CD14-positive monocyte (primary cell): ENCODE measurements around the gene ABTB2. TPM values are rescaled to one million over a fixed set of nuclear protein-coding genes. Genes with fewer than 3 reads are reported as not detected.

Source experiments
- DNase-seq, 3 donors: peaks; one replicate each; pipeline ENCODE4 v3.0.0-alpha.2; 2011 to 2022
- H2AFZ ChIP-seq: 2 replicates; pipeline ENCODE4 v1.6.0; 2012; ENCODE audit warnings: mild to moderate bottlenecking, low read depth, low read length, inconsistent platforms; ENCODE audit not compliant: insufficient read depth, poor library complexity, severe bottlenecking
- H3K27ac ChIP-seq, 2 donors: 1 replicate in 1 of 2; 2 replicates in 1 of 2; pipeline ENCODE4 v1.5.1; 2012 to 2013; ENCODE audit warnings: low read length in 2 of 2, control low read depth in 1 of 2, inconsistent platforms in 1 of 2, low read depth in 1 of 2, mild to moderate bottlenecking in 1 of 2
- H3K27me3 ChIP-seq, 2 donors: one replicate each; pipeline versions ENCODE4 v1.6.0 to v1.6.1; 2011 to 2013; ENCODE audit warnings: low read length in 2 of 2; ENCODE audit not compliant: control insufficient read depth in 2 of 2, insufficient read depth in 2 of 2
- H3K36me3 ChIP-seq, 2 donors: replicated peaks in 1 of 2; 1 replicate in 1 of 2; 2 replicates in 1 of 2; pipeline versions ENCODE4 v1.5.1 to v1.6.1; 2012 to 2013; ENCODE audit warnings: low read length in 2 of 2, control low read depth in 1 of 2, inconsistent platforms in 1 of 2, mild to moderate bottlenecking in 1 of 2; ENCODE audit not compliant: insufficient read depth in 2 of 2, control insufficient read depth in 1 of 2
- H3K4me1 ChIP-seq, 2 donors: 1 replicate in 1 of 2; 2 replicates in 1 of 2; pipeline versions ENCODE4 v1.5.1 to v1.6.1; 2012 to 2013; ENCODE audit warnings: low read length in 2 of 2, control low read depth in 1 of 2, inconsistent platforms in 1 of 2, mild to moderate bottlenecking in 1 of 2, moderate library complexity in 1 of 2; ENCODE audit not compliant: insufficient read depth in 2 of 2, control insufficient read depth in 1 of 2
- H3K4me2 ChIP-seq: replicated peaks from 2 replicates; pipeline ENCODE3; 2012; ENCODE audit warnings: low read length, moderate library complexity, mild to moderate bottlenecking; ENCODE audit not compliant: poor library complexity, severe bottlenecking; ENCODE audit errors: extremely low read depth
- H3K4me3 ChIP-seq, 3 experiments: fragments of 200-600 bp in 1 of 3; sonication (generic) in 1 of 3; replicated peaks in 1 of 3; 1 replicate in 2 of 3; 2 replicates in 1 of 3; pipeline ENCODE4 v1.5.1; 2011 to 2013; ENCODE audit warnings: low read length in 3 of 3, mild to moderate bottlenecking in 3 of 3, control low read depth in 2 of 3, low read depth in 2 of 3, inconsistent platforms in 1 of 3, moderate library complexity in 1 of 3
- H3K79me2 ChIP-seq: 2 replicates; pipeline ENCODE4 v1.6.0; 2012; ENCODE audit warnings: mild to moderate bottlenecking, control low read depth, inconsistent platforms, low read length, moderate library complexity; ENCODE audit not compliant: insufficient read depth
- H3K9ac ChIP-seq: 2 replicates; pipeline ENCODE4 v1.6.0; 2017; ENCODE audit warnings: low read length, mild to moderate bottlenecking; ENCODE audit not compliant: insufficient read depth, poor library complexity, severe bottlenecking
- H3K9me3 ChIP-seq, 2 donors: replicated peaks in 1 of 2; 1 replicate in 1 of 2; 2 replicates in 1 of 2; pipeline versions ENCODE4 v1.5.1 to v1.6.1; 2012 to 2013; ENCODE audit warnings: low read length in 2 of 2, control low read depth in 1 of 2; ENCODE audit not compliant: control insufficient read depth in 1 of 2, insufficient read depth in 1 of 2
- H4K20me1 ChIP-seq: 2 replicates; pipeline ENCODE4 v1.6.0; 2012; ENCODE audit warnings: mild to moderate bottlenecking, low read length, control low read depth, moderate library complexity; ENCODE audit not compliant: insufficient read depth
- H3K27ac Mint-ChIP-seq, 7 donors: one replicate each; pipeline ENCODE4 v1.8.0; 2020; ENCODE audit warnings: mild to moderate bottlenecking in 7 of 7, mixed read lengths in 7 of 7, moderate library complexity in 6 of 7, inconsistent platforms in 2 of 7
- H3K27me3 Mint-ChIP-seq, 3 donors: one replicate each; pipeline ENCODE4 v1.8.0; 2021 to 2022; ENCODE audit warnings: low read depth in 3 of 3, mild to moderate bottlenecking in 3 of 3, mixed read lengths in 3 of 3, moderate library complexity in 3 of 3, inconsistent platforms in 1 of 3
- H3K36me3 Mint-ChIP-seq, 2 donors: one replicate each; pipeline ENCODE4 v1.8.0; 2020; ENCODE audit warnings: mixed read lengths in 2 of 2, inconsistent platforms in 1 of 2, mild to moderate bottlenecking in 1 of 2
- H3K4me1 Mint-ChIP-seq: one replicate; pipeline ENCODE4 v1.8.0; 2020; ENCODE audit warnings: mild to moderate bottlenecking, mixed read lengths
- H3K4me3 Mint-ChIP-seq, 2 donors: one replicate each; pipeline ENCODE4 v1.8.0; 2020; ENCODE audit warnings: mild to moderate bottlenecking in 2 of 2, mixed read lengths in 2 of 2, moderate library complexity in 1 of 2
- H3K9me3 Mint-ChIP-seq, 7 donors: one replicate each; pipeline ENCODE4 v1.8.0; 2020 to 2022; ENCODE audit warnings: mixed read lengths in 7 of 7, mild to moderate bottlenecking in 6 of 7, moderate library complexity in 6 of 7, inconsistent platforms in 2 of 7
- CTCF ChIP-seq: fragments of 200-600 bp; IDR thresholded peaks from one replicate; pipeline ENCODE4 v1.8.0; 2022; ENCODE audit warnings: antibody characterized with exemption, mild to moderate bottlenecking
- WGBS: methylation state at CpG from one replicate; pipeline ENCODE4 v1.1.5; 2013; ENCODE audit warnings: missing lambda C conversion rate; ENCODE audit not compliant: insufficient coverage; 5-methylcytosine and 5-hydroxymethylcytosine counted together
- intact Hi-C, 2 donors: fragments of 100-400 bp; cut with micrococcal nuclease; formaldehyde crosslinking; loops; one replicate each; pipeline versions ENCODE4 v1.15.0 to v1.15.1; 2023
- polyA plus RNA-seq, 3 donors: library from polyadenylated mRNA; depleted of rRNA in 1 of 3; unstranded in 2 of 3; stranded (reverse) in 1 of 3; fragments of 300-500 nt in 2 of 3; fragments of >200 nt in 1 of 3; fragmentation: Illumina TruSeq in 2 of 3; gene quantifications; 1 replicate in 2 of 3; 2 replicates in 1 of 3; pipeline ENCODE4 v1.2.3, GENCODE V29; 2012 to 2021

ABTB2 gene
- polyA plus RNA-seq, 3 donors = 0.25 to 1.7 (median 0.26) TPM

DNA sequence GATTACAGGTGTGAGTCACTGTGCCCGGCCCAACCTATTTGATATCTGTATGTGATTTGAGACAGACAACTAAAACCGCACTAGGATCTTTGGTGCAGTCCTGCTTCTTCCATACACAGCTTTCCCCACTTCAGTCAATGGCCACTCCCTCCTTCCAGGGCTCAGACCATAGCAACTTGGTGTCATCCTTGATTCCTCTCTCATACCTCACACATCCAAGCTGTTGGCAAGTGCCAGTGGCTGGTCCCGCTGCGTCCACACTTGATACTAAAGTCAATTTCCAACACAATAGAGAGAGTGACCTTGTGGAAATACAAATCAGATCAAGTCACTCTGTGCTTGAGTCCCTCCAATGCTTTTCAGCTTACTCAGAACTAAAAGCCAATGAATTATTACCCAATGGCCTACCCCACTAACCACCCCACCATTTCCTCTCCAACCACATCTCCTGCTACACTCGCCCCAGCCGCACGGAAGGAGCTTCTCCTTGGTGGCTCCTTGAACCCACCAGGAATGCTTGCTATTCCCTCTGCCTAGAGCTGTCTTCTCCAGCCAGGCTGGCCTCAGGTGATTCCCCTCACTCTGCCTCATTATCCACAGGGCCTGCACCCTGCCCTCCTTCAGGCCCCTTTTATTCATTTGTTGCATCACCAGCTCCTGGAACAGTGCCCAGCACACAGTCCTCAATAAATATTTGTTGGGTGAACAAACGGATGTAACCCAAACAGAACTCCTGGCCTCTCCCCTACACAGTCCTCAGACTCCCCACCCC lies 12.9 kb downstream of the ABTB2 start:
- peaks cover 0 to 2% of the 10 kb centered on the region in 2 donors for H3K36me3 Mint-ChIP-seq
- Histone ChIP-seq H3K79me2 (no peaks in the 10 kb centered on the region), H3K4me1 (peaks cover 31 to 42% of the 10 kb centered on the region in 2 donors), H3K36me3 (no peaks in the 10 kb centered on the region), H4K20me1 (no peaks in the 10 kb centered on the region), H3K27me3 (no peaks in the 10 kb centered on the region), H3K9ac (no peak overlapping the region), H3K9me3 (no peaks in the 10 kb centered on the region), H3K4me2 (peak overlapping the region; percentile 0), H3K4me3 (no peak overlapping the region), H3K27ac (no peak overlapping the region), H2AFZ (peak overlapping the region; percentile 4)
- TF ChIP-seq CTCF = no peak
- intact Hi-C loops = no loop called here
- peak in 2 of 3 donors; percentile 4 to 14 for DNase-seq
- peak overlapping the region in 1 of 2 donors; percentile 3 for H3K4me3 Mint-ChIP-seq
- peak overlapping the region in 4 of 7 donors; percentile 17 to 77 (median 54) for H3K27ac Mint-ChIP-seq
- 0% methylated on average over 3 of the region's 8 CpGs for WGBS
- peaks cover 0 to 2% (median 0%) of the 10 kb centered on the region in 7 donors for H3K9me3 Mint-ChIP-seq
- H3K4me1 Mint-ChIP-seq = peaks cover 36% of the 10 kb centered on the region
- peaks cover 5 to 11% (median 6%) of the 10 kb centered on the region in 3 donors for H3K27me3 Mint-ChIP-seq

DNA sequence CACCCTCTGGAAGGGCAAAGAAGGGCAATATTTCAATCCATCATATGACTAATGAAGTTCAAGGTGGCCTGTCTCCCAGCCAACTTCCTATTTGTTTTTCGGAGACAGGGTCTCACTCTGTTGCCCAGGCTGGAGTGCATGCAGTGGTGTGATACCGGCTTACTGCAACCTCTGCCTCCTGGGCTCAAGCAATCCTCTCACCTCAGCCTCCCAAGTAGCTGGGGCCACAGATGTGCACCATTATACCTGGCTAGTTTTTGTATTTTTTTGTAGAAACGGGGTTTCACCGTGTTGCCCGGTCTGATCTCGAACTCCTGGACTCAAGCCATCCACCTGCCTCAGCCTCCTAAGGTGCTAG lies 13.4 kb downstream of the ABTB2 start:
- Histone ChIP-seq H2AFZ (no peak overlapping the region), H3K27ac (no peak overlapping the region), H3K36me3 (no peaks in the 10 kb centered on the region), H4K20me1 (no peaks in the 10 kb centered on the region), H3K4me2 (no peak overlapping the region), H3K9me3 (no peaks in the 10 kb centered on the region), H3K4me1 (peaks cover 37 to 47% of the 10 kb centered on the region in 2 donors), H3K27me3 (no peaks in the 10 kb centered on the region), H3K79me2 (no peaks in the 10 kb centered on the region), H3K9ac (no peak overlapping the region), H3K4me3 (no peak overlapping the region)
- H3K27ac Mint-ChIP-seq = peak overlapping the region in 1 of 7 donors; percentile 17
- 60% methylated on average over 1 of the region's 6 CpGs for WGBS
- H3K9me3 Mint-ChIP-seq = peaks cover 0 to 2% (median 0%) of the 10 kb centered on the region in 7 donors
- intact Hi-C loops = no loop called here
- no peak overlapping the region for H3K4me3 Mint-ChIP-seq
- H3K36me3 Mint-ChIP-seq = peaks cover 0 to 2% of the 10 kb centered on the region in 2 donors
- peaks cover 40% of the 10 kb centered on the region for H3K4me1 Mint-ChIP-seq
- TF ChIP-seq CTCF = no peak
- no peak for DNase-seq
- H3K27me3 Mint-ChIP-seq = peaks cover 4 to 11% (median 5%) of the 10 kb centered on the region in 3 donors
